PC-9 (cell line): Measurements from ENCODE around the gene KREMEN1.

Source experiments
- CTCF ChIP-seq: fragments of 200-600 bp; sonication (generic); conservative IDR thresholded peaks from 2 replicates; pipeline ENCODE4 v1.6.1; 2017; ENCODE audit warnings: mixed run types, antibody characterized with exemption, mild to moderate bottlenecking, moderate library complexity
- EZH2 ChIP-seq: fragments of 200-600 bp; sonication (generic); IDR thresholded peaks from 2 replicates; pipeline ENCODE4 v1.8.0; 2017; ENCODE audit warnings: antibody characterized with exemption, low read depth

DNA sequence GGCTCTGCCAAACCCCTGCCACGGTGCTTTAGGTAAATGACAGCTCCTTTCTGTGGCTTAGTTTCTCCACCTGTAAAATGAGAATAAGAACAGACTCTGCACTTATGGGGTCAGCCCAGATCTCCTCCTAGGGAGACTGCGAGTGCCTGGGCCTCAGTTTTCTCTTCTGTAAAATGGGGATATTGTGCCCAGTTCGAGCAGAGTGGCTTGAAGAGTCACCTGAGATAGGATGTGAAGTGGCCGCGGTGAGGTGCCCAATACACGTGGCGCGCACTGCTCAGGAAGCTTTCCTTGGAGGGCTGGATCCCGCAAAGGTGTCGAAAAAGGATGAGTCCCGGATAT is 132.4 kb downstream of the KREMEN1 start:
- TF ChIP-seq CTCF (no peak), EZH2 (no peak)
